Mesendoderm (in vitro differentiated cells): ENCODE results near the gene TBX4.

Experiments used
- DNase-seq: peaks from one replicate; pipeline ENCODE4 v3.0.0; 2013
- H2AK5ac ChIP-seq: 2 replicates; pipeline ENCODE4 v1.6.1; 2013; ENCODE audit warnings: low read length, inconsistent platforms
- H2BK120ac ChIP-seq: 2 replicates; pipeline ENCODE4 v1.6.1; 2013; ENCODE audit warnings: low read depth, mild to moderate bottlenecking, low read length, moderate library complexity, mixed read lengths
- H2BK15ac ChIP-seq: replicated peaks from 2 replicates; pipeline ENCODE4 v1.6.1; 2013; ENCODE audit warnings: low read depth, mild to moderate bottlenecking, moderate library complexity
- H2BK5ac ChIP-seq: 2 replicates; pipeline ENCODE4 v1.6.1; 2013; ENCODE audit warnings: low read length, inconsistent platforms
- H3K18ac ChIP-seq: 2 replicates; pipeline ENCODE4 v1.6.1; 2013; ENCODE audit warnings: mild to moderate bottlenecking, low read length, mixed read lengths
- H3K23ac ChIP-seq: one replicate; pipeline ENCODE4 v1.6.1; 2013; ENCODE audit warnings: low read length
- H3K27ac ChIP-seq: 2 replicates; pipeline ENCODE4 v1.5.1; 2013; ENCODE audit warnings: low read depth, mild to moderate bottlenecking, inconsistent platforms, low read length, moderate library complexity
- H3K27me3 ChIP-seq: 2 replicates; pipeline ENCODE4 v1.6.1; 2013; ENCODE audit warnings: low read length, control low read depth, mild to moderate bottlenecking, inconsistent platforms; ENCODE audit not compliant: insufficient read depth, poor library complexity
- H3K36me3 ChIP-seq: 2 replicates; pipeline ENCODE4 v1.6.1; 2013; ENCODE audit warnings: low read length, inconsistent platforms; ENCODE audit not compliant: control insufficient read depth, insufficient read depth
- H3K4ac ChIP-seq: one replicate; pipeline ENCODE4 v1.6.1; 2013; ENCODE audit warnings: low read depth, mild to moderate bottlenecking, low read length, moderate library complexity
- H3K4me1 ChIP-seq: 2 replicates; pipeline ENCODE4 v1.6.1; 2013; ENCODE audit warnings: low read depth, low read length, inconsistent platforms; ENCODE audit not compliant: control insufficient read depth
- H3K4me2 ChIP-seq: 2 replicates; pipeline ENCODE4 v1.6.1; 2013; ENCODE audit warnings: low read length
- H3K4me3 ChIP-seq: 2 replicates; pipeline ENCODE4 v1.5.1; 2013; ENCODE audit warnings: mild to moderate bottlenecking, low read length
- H3K56ac ChIP-seq: one replicate; pipeline ENCODE4 v1.6.1; 2013; ENCODE audit warnings: low read length
- H3K79me1 ChIP-seq: 2 replicates; pipeline ENCODE4 v1.6.1; 2013; ENCODE audit warnings: low read length, inconsistent platforms
- H3K79me2 ChIP-seq: 2 replicates; pipeline ENCODE4 v1.6.1; 2013; ENCODE audit warnings: mild to moderate bottlenecking, low read length; ENCODE audit not compliant: control insufficient read depth, insufficient read depth
- H3K9ac ChIP-seq: 2 replicates; pipeline ENCODE4 v1.6.1; 2013; ENCODE audit warnings: low read length, inconsistent platforms
- H4K5ac ChIP-seq: one replicate; pipeline ENCODE4 v1.6.1; 2013; ENCODE audit warnings: low read length
- H4K8ac ChIP-seq: one replicate; pipeline ENCODE4 v1.6.1; 2013; ENCODE audit warnings: low read depth, mild to moderate bottlenecking, control low read depth, low read length, moderate library complexity
- WGBS: extraction: QIAGEN DNeasy Blood & Tissue Kit; methylation state at CpG from one replicate; pipeline ENCODE4 v1.1.7; 2013; ENCODE audit warnings: low lambda C conversion rate, missing lambda C conversion rate; ENCODE audit not compliant: insufficient coverage; ENCODE audit errors: extremely low coverage; 5-methylcytosine and 5-hydroxymethylcytosine counted together

Gene TBX4

GRCh38 chr17:61464843-61465180 is 12.6 kb downstream of the TBX4 start:
- Histone ChIP-seq H3K4me1 (peaks cover 19% of the 10 kb centered on the region), H3K23ac (no peak overlapping the region), H2BK120ac (no peak overlapping the region), H3K56ac (peak overlapping the region; percentile 50), H3K36me3 (no peaks in the 10 kb centered on the region), H2AK5ac (no peak overlapping the region), H3K79me1 (no peaks in the 10 kb centered on the region), H3K4me3 (no peak overlapping the region), H3K9ac (no peak overlapping the region), H4K5ac (no peak overlapping the region), H3K4me2 (no peak overlapping the region), H3K27ac (no peak overlapping the region), H3K18ac (no peak overlapping the region), H2BK15ac (no peak overlapping the region), H2BK5ac (no peak overlapping the region), H4K8ac (no peak overlapping the region), H3K4ac (no peak overlapping the region), H3K79me2 (no peaks in the 10 kb centered on the region), H3K27me3 (peaks cover 18% of the 10 kb centered on the region)
- DNase-seq: no peak
- WGBS: no CpG with 5 or more reads among the region's 3 CpGs

DNA sequence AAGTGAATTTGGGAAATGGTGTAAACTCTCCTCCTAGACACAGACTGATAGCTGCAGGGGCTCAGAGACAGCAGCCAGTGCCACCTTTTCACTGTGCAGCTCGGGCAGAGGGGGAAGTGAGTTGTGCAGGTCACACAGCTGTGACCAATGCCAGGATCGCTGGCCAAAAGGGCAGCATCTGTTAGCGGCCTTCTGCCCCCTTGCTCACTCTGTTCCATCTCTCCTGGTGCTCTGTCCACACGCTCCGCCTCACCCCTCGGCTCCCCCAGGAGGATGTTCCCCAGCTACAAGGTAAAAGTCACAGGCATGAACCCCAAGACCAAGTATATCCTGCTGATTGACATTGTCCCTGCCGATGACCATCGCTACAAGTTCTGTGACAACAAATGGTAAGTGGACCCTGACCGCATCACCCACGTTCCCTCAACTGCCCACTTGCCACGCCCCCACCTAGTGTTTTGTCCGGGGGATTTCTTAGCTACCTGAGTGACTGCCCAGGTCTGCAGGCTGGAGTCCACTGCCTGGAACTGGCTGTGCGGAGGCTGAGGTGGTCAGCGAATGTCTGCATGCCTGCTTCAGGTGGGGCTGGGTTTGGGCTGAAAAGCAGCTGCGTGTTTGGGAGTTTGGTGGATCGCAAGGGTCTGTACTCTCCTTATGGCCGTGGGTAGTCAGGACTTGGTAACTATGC is 13.5 kb downstream of the TBX4 start:
- peaks cover 10% of the 10 kb centered on the region for H3K27me3 ChIP-seq
- H2AK5ac ChIP-seq: no peak overlapping the region

GRCh38 chr17:61466246-61466645 is 14.0 kb downstream of the TBX4 start:
- Histone ChIP-seq H3K4me2 (no peak overlapping the region), H3K27me3 (peaks cover 5% of the 10 kb centered on the region), H3K27ac (no peak overlapping the region), H3K4me3 (no peak overlapping the region), H2BK120ac (no peak overlapping the region), H3K56ac (no peak overlapping the region), H3K36me3 (no peaks in the 10 kb centered on the region), H3K9ac (no peak overlapping the region), H4K5ac (no peak overlapping the region), H3K23ac (no peak overlapping the region), H3K4ac (no peak overlapping the region), H2AK5ac (no peak overlapping the region), H3K18ac (no peak overlapping the region), H3K79me1 (no peaks in the 10 kb centered on the region), H2BK15ac (no peak overlapping the region), H4K8ac (no peak overlapping the region), H3K79me2 (no peaks in the 10 kb centered on the region), H2BK5ac (no peak overlapping the region), H3K4me1 (peaks cover 19% of the 10 kb centered on the region)
- no peak for DNase-seq
- no CpG with 5 or more reads among the region's 7 CpGs for WGBS

More for the DNA sequence above, 13.5 kb downstream of the TBX4 start:
- Histone ChIP-seq H2BK5ac (no peak overlapping the region), H3K23ac (no peak overlapping the region), H2BK15ac (no peak overlapping the region), H2BK120ac (no peak overlapping the region), H3K4me2 (no peak overlapping the region), H3K4me3 (no peak overlapping the region), H3K79me1 (no peaks in the 10 kb centered on the region), H3K27ac (no peak overlapping the region), H4K8ac (no peak overlapping the region), H3K4ac (no peak overlapping the region), H3K9ac (no peak overlapping the region), H3K56ac (no peak overlapping the region), H4K5ac (no peak overlapping the region), H3K4me1 (peaks cover 19% of the 10 kb centered on the region), H3K36me3 (no peaks in the 10 kb centered on the region), H3K18ac (no peak overlapping the region), H3K79me2 (no peaks in the 10 kb centered on the region)
- no peak for DNase-seq
- no CpG with 5 or more reads among the region's 17 CpGs for WGBS

- no CpG with 5 or more reads among the region's 15 CpGs for WGBS
- Histone ChIP-seq H2BK5ac (no peak overlapping the region), H2AK5ac (no peak overlapping the region), H3K4me1 (peaks cover 19% of the 10 kb centered on the region), H2BK120ac (no peak overlapping the region), H4K8ac (no peak overlapping the region), H3K27me3 (no peaks in the 10 kb centered on the region), H3K79me2 (no peaks in the 10 kb centered on the region), H3K36me3 (no peaks in the 10 kb centered on the region), H3K23ac (no peak overlapping the region), H3K18ac (no peak overlapping the region), H3K4me3 (no peak overlapping the region), H3K56ac (peak overlapping the region; percentile 49), H3K27ac (no peak overlapping the region), H3K9ac (peak overlapping the region; percentile 6), H2BK15ac (no peak overlapping the region), H4K5ac (no peak overlapping the region), H3K79me1 (no peaks in the 10 kb centered on the region), H3K4me2 (no peak overlapping the region), H3K4ac (no peak overlapping the region)
- peak; percentile 78 for DNase-seq
These were observed 15.4 kb downstream of the TBX4 start for GRCh38 chr17:61467416-61468262.

- no peak overlapping the region for H3K27ac ChIP-seq
- H4K5ac ChIP-seq: no peak overlapping the region
- H3K23ac ChIP-seq: no peak overlapping the region
- H3K4ac ChIP-seq: no peak overlapping the region
- H3K56ac ChIP-seq: no peak overlapping the region
- no peak overlapping the region for H2BK120ac ChIP-seq
- H3K27me3 ChIP-seq: no peaks in the 10 kb centered on the region
- no peaks in the 10 kb centered on the region for H3K79me1 ChIP-seq
- no peak overlapping the region for H3K4me3 ChIP-seq
- H3K9ac ChIP-seq: no peak overlapping the region
- H3K4me1 ChIP-seq: peaks cover 12% of the 10 kb centered on the region
- H2BK15ac ChIP-seq: no peak overlapping the region
- H3K4me2 ChIP-seq: no peak overlapping the region
- no peak overlapping the region for H4K8ac ChIP-seq
- DNase-seq: no peak
- no peak overlapping the region for H3K18ac ChIP-seq
- no CpG with 5 or more reads among the region's 8 CpGs for WGBS
- no peaks in the 10 kb centered on the region for H3K79me2 ChIP-seq
- H2BK5ac ChIP-seq: no peak overlapping the region
- no peak overlapping the region for H2AK5ac ChIP-seq
- no peaks in the 10 kb centered on the region for H3K36me3 ChIP-seq
These were observed 16.2 kb downstream of the TBX4 start for GRCh38 chr17:61468263-61468907.
